ENCODE measurements around the gene HOXA9. TPM values are rescaled to one million over a fixed set of nuclear protein-coding genes. Genes with fewer than 3 reads are reported as not detected.

HOXA9 gene
- total RNA-seq, 1 experiment from 2014 or later, result not detected

DNA sequence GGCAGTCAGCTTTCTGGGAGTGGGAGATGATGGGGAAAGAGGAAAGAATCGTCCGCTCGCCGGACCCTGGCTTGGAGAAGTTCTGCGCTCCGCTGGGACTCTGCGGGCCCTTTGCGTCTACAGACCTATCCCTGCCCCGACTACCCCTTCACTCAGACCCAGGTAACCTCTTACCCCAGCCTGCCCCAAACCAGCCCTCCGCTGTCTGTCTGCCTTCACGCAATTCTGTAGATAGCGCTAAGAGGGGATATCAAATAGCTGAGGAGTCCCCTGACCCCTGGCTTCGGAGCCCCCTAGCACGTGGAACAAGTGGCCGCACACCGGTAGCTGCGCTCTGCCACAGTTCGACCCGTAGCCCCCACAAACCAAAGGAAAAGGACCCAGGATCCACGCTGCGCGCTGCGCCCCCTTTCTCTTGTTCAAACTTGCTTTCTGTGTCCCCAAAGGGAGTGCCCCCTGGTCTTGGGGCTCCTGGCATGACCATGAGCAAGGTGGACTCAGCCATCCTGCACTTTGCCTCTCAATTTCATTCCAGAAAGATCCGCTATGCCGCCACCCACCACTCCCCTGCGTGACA lies 41.8 kb downstream of the HOXA9 start:
- peaks cover 100% of the 10 kb centered on the region for H3K27me3 ChIP-seq (ENCODE audit: control insufficient read depth, insufficient read depth, low read length)
- DNase-seq, result peak; percentile 61
- H3K4me3 ChIP-seq (ENCODE audit: insufficient read depth, low read depth, low read length), result no peak overlapping the region
- H3K36me3 ChIP-seq (replicated peaks; ENCODE audit: control insufficient read depth, insufficient read depth, low read length), result no peaks in the 10 kb centered on the region

- Histone ChIP-seq H3K27me3 (ENCODE audit: control insufficient read depth, insufficient read depth, low read length) (peaks cover 100% of the 10 kb centered on the region), H3K36me3 (replicated peaks; ENCODE audit: control insufficient read depth, insufficient read depth, low read length) (no peaks in the 10 kb centered on the region), H3K4me3 (ENCODE audit: insufficient read depth, low read depth, low read length) (no peak overlapping the region)
- DNase-seq, result peak; percentile 73
Observed at GRCh38 chr7:27123007-27123476, 42.3 kb downstream of the HOXA9 start.

GRCh38 chr7:27122077-27122910 lies 43.0 kb downstream of the HOXA9 start:
- DNase-seq, result peak; percentile 60
- H3K4me3 ChIP-seq (ENCODE audit: insufficient read depth, low read depth, low read length), result no peak overlapping the region
- H3K27me3 ChIP-seq (ENCODE audit: control insufficient read depth, insufficient read depth, low read length), result peaks cover 100% of the 10 kb centered on the region
- H3K36me3 ChIP-seq (replicated peaks; ENCODE audit: control insufficient read depth, insufficient read depth, low read length), result no peaks in the 10 kb centered on the region

- no peak for DNase-seq
- no peaks in the 10 kb centered on the region for H3K36me3 ChIP-seq (replicated peaks; ENCODE audit: control insufficient read depth, insufficient read depth, low read length)
- no peak overlapping the region for H3K4me3 ChIP-seq (ENCODE audit: insufficient read depth, low read depth, low read length)
- peaks cover 100% of the 10 kb centered on the region for H3K27me3 ChIP-seq (ENCODE audit: control insufficient read depth, insufficient read depth, low read length)
Observed at GRCh38 chr7:27121684-27122076, 43.7 kb downstream of the HOXA9 start.

DNA sequence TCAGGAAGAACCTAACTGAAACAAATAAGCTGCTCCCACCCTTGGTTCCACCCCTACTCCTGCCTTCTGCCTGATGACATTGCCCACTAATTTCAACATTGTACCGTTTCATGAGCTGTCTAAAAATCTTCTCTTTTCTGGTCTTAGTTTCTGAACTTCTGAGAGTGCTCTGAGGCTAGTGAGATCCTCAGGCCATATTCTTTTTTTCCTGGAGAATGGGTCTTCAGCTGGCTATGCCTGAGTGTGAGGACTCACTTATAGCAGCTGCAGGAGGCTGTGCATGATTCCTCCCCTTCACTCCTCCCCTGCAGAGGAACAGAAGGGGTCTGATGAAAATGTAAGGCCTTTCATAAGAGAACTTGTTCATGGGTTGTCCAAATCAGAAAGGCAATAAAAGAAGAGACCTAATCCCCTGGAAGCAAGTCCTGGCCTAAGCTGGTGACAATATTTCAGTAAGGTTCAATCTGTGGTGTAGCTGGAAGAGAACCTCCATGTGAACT lies 45.9 kb downstream of the HOXA9 start:
- Histone ChIP-seq H3K27me3 (ENCODE audit: control insufficient read depth, insufficient read depth, low read length) (peaks cover 99% of the 10 kb centered on the region), H3K36me3 (replicated peaks; ENCODE audit: control insufficient read depth, insufficient read depth, low read length) (no peaks in the 10 kb centered on the region), H3K4me3 (ENCODE audit: insufficient read depth, low read depth, low read length) (no peak overlapping the region)
- no peak for DNase-seq

GRCh38 chr7:27118580-27118979 lies 46.8 kb downstream of the HOXA9 start:
- H3K27me3 ChIP-seq (ENCODE audit: control insufficient read depth, insufficient read depth, low read length), result peaks cover 96% of the 10 kb centered on the region
- no peaks in the 10 kb centered on the region for H3K36me3 ChIP-seq (replicated peaks; ENCODE audit: control insufficient read depth, insufficient read depth, low read length)
- no peak for DNase-seq
- H3K4me3 ChIP-seq (ENCODE audit: insufficient read depth, low read depth, low read length), result no peak overlapping the region

- Histone ChIP-seq H3K36me3 (replicated peaks; ENCODE audit: control insufficient read depth, insufficient read depth, low read length) (no peaks in the 10 kb centered on the region), H3K27me3 (ENCODE audit: control insufficient read depth, insufficient read depth, low read length) (peaks cover 96% of the 10 kb centered on the region), H3K4me3 (ENCODE audit: insufficient read depth, low read depth, low read length) (no peak overlapping the region)
- no peak for DNase-seq
Observed at GRCh38 chr7:27117887-27118491, 47.3 kb downstream of the HOXA9 start.

DNA sequence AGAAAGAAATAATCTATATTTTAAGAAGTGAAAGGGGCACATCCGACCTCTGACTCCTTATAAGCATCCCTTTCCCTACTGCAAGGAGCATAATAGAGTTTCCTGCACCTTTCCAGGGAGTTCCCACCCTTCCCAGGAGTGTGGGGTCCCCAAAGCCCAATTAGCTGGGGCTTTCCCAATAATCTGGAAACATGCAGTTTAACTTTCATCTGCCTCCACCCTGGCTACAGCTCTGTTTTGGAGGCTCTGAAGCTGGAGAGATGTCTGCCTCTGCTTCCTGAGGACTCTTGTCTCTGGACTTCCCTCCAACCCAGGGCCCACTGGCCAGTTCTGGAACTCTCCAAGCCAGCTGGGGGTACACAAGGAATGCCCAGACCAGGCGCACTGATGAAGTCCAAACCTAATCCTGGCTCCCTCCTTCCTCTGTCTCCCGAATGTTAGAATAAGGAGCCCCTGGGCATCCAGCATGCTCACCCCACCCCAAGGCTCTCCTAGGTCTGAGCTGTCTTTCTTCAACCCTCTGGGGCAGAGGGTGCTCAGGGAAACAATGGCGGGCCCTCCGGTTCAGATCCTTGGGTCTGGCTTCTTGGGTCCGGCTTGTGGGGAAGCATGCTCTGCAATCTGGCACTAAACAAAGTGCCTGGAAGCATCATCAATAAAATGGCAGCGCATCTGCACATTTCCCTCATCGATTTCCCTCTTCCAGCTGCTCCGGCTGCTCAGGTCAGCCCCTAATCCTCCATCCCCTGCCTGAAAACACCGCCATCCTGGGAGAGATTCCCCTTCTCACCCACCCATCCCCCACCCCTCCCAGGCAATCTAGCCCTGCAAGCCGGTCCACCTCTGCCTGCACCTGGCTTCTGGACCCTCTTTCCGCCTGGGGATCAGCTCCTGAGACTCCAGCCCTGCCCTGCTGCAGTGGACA lies 48.1 kb downstream of the HOXA9 start:
- H3K27me3 ChIP-seq (ENCODE audit: control insufficient read depth, insufficient read depth, low read length), result peaks cover 96% of the 10 kb centered on the region
- no peak overlapping the region for H3K4me3 ChIP-seq (ENCODE audit: insufficient read depth, low read depth, low read length)
- peak; percentile 80 for DNase-seq
- H3K36me3 ChIP-seq (replicated peaks; ENCODE audit: control insufficient read depth, insufficient read depth, low read length), result no peaks in the 10 kb centered on the region

DNA sequence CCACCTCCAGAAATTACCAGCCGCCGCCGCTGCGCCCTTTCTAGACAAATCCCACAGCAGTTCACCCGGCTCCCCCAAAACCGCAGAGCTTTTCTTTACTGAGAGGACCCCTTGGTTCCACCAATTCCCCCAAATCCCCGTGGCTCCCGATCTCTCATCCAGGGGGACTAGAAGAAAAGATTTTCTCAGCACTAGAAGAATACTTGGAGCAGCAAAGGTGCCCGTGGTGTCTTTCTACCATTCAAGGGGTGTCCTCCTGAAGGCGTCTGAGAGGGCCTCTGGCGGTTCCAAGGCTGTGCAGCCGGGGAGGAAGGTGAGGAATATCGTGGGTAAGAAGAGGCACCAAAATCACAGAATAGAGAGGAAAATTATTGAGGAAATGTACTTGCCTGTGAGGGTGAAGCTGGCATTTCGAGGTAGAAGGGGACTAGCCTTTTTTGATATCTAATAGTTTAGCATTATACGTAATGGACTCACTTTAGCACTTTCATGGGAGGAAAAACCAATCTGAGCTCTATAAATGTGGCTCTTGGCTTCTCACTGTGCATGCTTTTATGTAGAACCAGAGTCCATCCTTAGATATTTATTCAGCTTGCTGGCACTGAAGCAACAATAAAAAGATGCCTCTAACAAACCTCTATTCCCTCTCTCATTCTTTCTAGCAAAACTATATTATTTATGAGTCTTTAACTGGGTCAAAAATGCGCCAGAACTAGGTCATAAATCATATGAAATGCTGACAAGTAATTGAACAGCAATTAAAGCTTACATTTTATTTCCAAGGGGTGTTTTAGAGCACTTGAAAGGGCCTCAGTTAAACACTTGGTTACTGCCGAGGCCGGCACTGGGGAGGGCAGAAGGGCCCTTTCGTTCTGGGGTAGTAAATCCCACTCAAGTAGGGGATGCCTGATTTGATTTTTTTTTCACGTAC lies 49.0 kb downstream of the HOXA9 start:
- Histone ChIP-seq H3K36me3 (replicated peaks; ENCODE audit: control insufficient read depth, insufficient read depth, low read length) (no peaks in the 10 kb centered on the region), H3K27me3 (ENCODE audit: control insufficient read depth, insufficient read depth, low read length) (peaks cover 96% of the 10 kb centered on the region), H3K4me3 (ENCODE audit: insufficient read depth, low read depth, low read length) (no peak overlapping the region)
- DNase-seq, result no peak

DNA sequence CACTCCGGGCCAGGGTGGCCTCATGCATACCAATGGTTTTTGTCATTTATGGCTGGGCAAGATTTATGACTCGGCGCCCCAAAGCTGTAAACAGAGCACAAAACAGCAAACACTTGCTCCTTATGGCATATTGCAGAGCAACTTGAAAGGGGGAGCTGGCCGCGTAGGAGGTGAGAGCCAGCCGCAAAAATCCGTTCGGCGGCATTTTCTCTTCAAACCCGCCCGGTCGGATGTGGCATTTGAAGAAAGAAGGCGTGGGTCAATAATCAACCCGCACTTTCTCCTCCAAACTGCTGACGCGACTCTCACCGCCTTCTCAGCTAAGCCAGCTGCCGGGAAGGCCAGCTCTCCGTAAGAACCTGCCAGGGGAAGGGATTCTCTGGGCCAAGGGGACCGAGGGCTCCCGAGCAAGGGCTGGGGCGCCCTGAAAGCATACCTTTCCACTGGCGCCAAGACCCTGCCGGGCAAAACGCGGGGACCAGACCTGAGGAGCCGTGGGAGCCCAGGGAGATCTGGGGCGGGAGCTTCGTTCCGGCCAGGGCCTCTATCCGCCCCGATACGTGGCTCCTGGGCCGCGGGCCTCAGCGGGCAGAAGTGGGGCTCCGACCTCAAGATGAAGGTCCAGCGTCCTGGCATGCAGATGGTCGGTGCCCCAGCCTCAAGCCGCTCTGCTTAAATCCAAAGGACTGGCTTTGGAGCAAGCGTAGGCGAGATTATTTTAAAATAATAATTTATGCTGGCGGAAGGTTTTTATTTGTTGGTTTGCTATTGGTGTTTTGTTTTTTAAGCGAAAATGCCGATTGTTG lies 49.9 kb downstream of the HOXA9 start:
- no peak overlapping the region for H3K4me3 ChIP-seq (ENCODE audit: insufficient read depth, low read depth, low read length)
- peaks cover 96% of the 10 kb centered on the region for H3K27me3 ChIP-seq (ENCODE audit: control insufficient read depth, insufficient read depth, low read length)
- no peaks in the 10 kb centered on the region for H3K36me3 ChIP-seq (replicated peaks; ENCODE audit: control insufficient read depth, insufficient read depth, low read length)
- peak; percentile 77 for DNase-seq

GRCh38 chr7:27114881-27115220 lies 50.5 kb downstream of the HOXA9 start:
- Histone ChIP-seq H3K4me3 (ENCODE audit: insufficient read depth, low read depth, low read length) (no peak overlapping the region), H3K36me3 (replicated peaks; ENCODE audit: control insufficient read depth, insufficient read depth, low read length) (no peaks in the 10 kb centered on the region), H3K27me3 (ENCODE audit: control insufficient read depth, insufficient read depth, low read length) (peaks cover 96% of the 10 kb centered on the region)
- peak; percentile 14 for DNase-seq

- no peaks in the 10 kb centered on the region for H3K36me3 ChIP-seq (replicated peaks; ENCODE audit: control insufficient read depth, insufficient read depth, low read length)
- DNase-seq, result peak; percentile 85
- no peak overlapping the region for H3K4me3 ChIP-seq (ENCODE audit: insufficient read depth, low read depth, low read length)
- peaks cover 96% of the 10 kb centered on the region for H3K27me3 ChIP-seq (ENCODE audit: control insufficient read depth, insufficient read depth, low read length)
Observed at GRCh38 chr7:27113991-27114769, 51.2 kb downstream of the HOXA9 start.

All from H7 (cell line).